HL-60 (cell line): ENCODE results near the gene ACP4.

Experiments
- DNase-seq, 2 experiments: peaks; one replicate each; pipeline ENCODE4 v3.0.0-alpha.2; 2010 to 2020; ENCODE audit warnings: low read depth in 1 of 2, low spot score in 1 of 2
- H3K27ac ChIP-seq: fragments of 250-450 bp; sonication (Bioruptor Pico); replicated peaks from 2 replicates; pipeline ENCODE4 v1.5.1; 2020; ENCODE audit warnings: mild to moderate bottlenecking, moderate library complexity
- H3K27me3 ChIP-seq: fragments of 250-450 bp; sonication (Bioruptor Pico); 2 replicates; pipeline ENCODE4 v1.5.1; 2021; ENCODE audit warnings: mild to moderate bottlenecking, moderate library complexity; ENCODE audit not compliant: insufficient read depth, poor library complexity, severe bottlenecking
- H3K4me3 ChIP-seq: replicated peaks from 2 replicates; pipeline ENCODE4 v1.5.1; 2011; ENCODE audit warnings: mild to moderate bottlenecking, control low read depth, low read length; ENCODE audit not compliant: insufficient read depth
- GABPA ChIP-seq: IDR thresholded peaks from 2 replicates; pipeline ENCODE4 v1.6.1; 2012; ENCODE audit warnings: low read depth
- POLR2AphosphoS5 ChIP-seq: IDR thresholded peaks from 2 replicates; pipeline ENCODE4 v1.6.1; 2012; ENCODE audit warnings: low read depth
- REST ChIP-seq: IDR thresholded peaks from 2 replicates; pipeline ENCODE4 v1.6.1; 2012; ENCODE audit warnings: low read depth; ENCODE audit not compliant: insufficient replicate concordance
- SPI1 ChIP-seq: IDR thresholded peaks from 2 replicates; pipeline ENCODE4 v1.6.1; 2012; ENCODE audit warnings: low read depth, mild to moderate bottlenecking, borderline replicate concordance
- TF ChIP-seq, protein P1 (sequence below): IDR thresholded peaks from one replicate; pipeline ENCODE4 v1.5.1; 2011; ENCODE audit warnings: low read length, control low read depth, inconsistent platforms; ENCODE audit not compliant: insufficient read depth

ACP4 gene

DNA sequence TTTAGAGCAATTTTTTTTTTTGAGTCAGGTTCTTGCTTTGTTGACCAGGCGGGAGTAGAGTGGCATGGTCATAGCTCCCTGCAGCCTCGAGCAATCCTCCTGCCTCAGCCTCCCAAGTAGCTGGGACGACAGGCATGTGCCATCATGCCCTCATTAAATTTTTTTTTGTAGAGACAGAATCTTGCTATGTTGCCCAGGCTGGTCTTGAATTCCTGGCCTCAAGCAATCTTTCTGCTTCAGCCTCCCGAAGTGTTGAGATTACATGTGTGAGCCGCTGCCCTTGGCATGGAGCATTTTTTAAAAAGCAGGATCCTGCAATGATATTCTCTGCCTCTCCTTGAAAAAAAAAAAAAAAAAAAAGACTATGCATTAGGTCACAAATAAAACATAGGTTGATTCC, 14.1 kb upstream of the ACP4 start:
- peaks cover 32% of the 10 kb centered on the region for H3K27me3 ChIP-seq
- TF ChIP-seq SPI1 = no peak
- no peak for DNase-seq
- H3K27ac ChIP-seq = no peak overlapping the region
- H3K4me3 ChIP-seq = no peak overlapping the region

- no peak for TF ChIP-seq POLR2AphosphoS5
- TF ChIP-seq, protein P1, sequence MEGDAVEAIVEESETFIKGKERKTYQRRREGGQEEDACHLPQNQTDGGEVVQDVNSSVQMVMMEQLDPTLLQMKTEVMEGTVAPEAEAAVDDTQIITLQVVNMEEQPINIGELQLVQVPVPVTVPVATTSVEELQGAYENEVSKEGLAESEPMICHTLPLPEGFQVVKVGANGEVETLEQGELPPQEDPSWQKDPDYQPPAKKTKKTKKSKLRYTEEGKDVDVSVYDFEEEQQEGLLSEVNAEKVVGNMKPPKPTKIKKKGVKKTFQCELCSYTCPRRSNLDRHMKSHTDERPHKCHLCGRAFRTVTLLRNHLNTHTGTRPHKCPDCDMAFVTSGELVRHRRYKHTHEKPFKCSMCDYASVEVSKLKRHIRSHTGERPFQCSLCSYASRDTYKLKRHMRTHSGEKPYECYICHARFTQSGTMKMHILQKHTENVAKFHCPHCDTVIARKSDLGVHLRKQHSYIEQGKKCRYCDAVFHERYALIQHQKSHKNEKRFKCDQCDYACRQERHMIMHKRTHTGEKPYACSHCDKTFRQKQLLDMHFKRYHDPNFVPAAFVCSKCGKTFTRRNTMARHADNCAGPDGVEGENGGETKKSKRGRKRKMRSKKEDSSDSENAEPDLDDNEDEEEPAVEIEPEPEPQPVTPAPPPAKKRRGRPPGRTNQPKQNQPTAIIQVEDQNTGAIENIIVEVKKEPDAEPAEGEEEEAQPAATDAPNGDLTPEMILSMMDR = no peak
- no peak for TF ChIP-seq GABPA
- no peak for TF ChIP-seq SPI1
- TF ChIP-seq REST = no peak
- no peak overlapping the region for H3K27ac ChIP-seq
- no peak overlapping the region for H3K4me3 ChIP-seq
- no peak for DNase-seq
- H3K27me3 ChIP-seq = peaks cover 32% of the 10 kb centered on the region
Observed at GRCh38 chr19:50777261-50777660, 13.0 kb upstream of the ACP4 start.

- no peak for DNase-seq
- no peak overlapping the region for H3K4me3 ChIP-seq
- peaks cover 32% of the 10 kb centered on the region for H3K27me3 ChIP-seq
- H3K27ac ChIP-seq = no peak overlapping the region
- TF ChIP-seq POLR2AphosphoS5 = no peak
- TF ChIP-seq SPI1 = no peak
- TF ChIP-seq GABPA = no peak
- TF ChIP-seq, protein P1 = no peak
- TF ChIP-seq REST = no peak
Observed at GRCh38 chr19:50777830-50778303, 12.3 kb upstream of the ACP4 start.

- no peak for DNase-seq
- Histone ChIP-seq H3K27me3 (peaks cover 32% of the 10 kb centered on the region), H3K27ac (no peak overlapping the region), H3K4me3 (no peak overlapping the region)
- no peak for TF ChIP-seq POLR2AphosphoS5
- TF ChIP-seq REST = no peak
- TF ChIP-seq, protein P1 = no peak
- no peak for TF ChIP-seq SPI1
- TF ChIP-seq GABPA = no peak
Observed at GRCh38 chr19:50778906-50779430, 11.2 kb upstream of the ACP4 start.
